ENCODE results near the gene GTF3C2. TPM values are rescaled to one million over a fixed set of nuclear protein-coding genes. Genes with fewer than 3 reads are reported as not detected.

Gene GTF3C2
- total and polyA plus RNA-seq, 2 of the 13 experiments (the other 11 are each of a cell fraction or from before 2014, with no cell fraction given) = 77.5 to 130 TPM

- no peak for TF ChIP-seq HOXA9 (CRISPR knock-in tag; IDR thresholded peaks at IDR 0.05; ENCODE audit: borderline replicate concordance)
- 0 out of 2 replicates have a peak, but pooled peaks have one; percentile 55 for TF ChIP-seq MIXL1 (CRISPR knock-in tag; IDR thresholded peaks at IDR 0.05)
- TF ChIP-seq, protein P1, sequence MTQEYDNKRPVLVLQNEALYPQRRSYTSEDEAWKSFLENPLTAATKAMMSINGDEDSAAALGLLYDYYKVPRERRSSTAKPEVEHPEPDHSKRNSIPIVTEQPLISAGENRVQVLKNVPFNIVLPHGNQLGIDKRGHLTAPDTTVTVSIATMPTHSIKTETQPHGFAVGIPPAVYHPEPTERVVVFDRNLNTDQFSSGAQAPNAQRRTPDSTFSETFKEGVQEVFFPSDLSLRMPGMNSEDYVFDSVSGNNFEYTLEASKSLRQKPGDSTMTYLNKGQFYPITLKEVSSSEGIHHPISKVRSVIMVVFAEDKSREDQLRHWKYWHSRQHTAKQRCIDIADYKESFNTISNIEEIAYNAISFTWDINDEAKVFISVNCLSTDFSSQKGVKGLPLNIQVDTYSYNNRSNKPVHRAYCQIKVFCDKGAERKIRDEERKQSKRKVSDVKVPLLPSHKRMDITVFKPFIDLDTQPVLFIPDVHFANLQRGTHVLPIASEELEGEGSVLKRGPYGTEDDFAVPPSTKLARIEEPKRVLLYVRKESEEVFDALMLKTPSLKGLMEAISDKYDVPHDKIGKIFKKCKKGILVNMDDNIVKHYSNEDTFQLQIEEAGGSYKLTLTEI (CRISPR knock-in tag; conservative IDR thresholded peaks at IDR 0.05) = no peak
- no peak for TF ChIP-seq KLF13 (CRISPR knock-in tag; IDR thresholded peaks at IDR 0.05)
- TF ChIP-seq FOXK1 (CRISPR knock-in tag; IDR thresholded peaks at IDR 0.05; ENCODE audit: borderline replicate concordance, low read depth) = peak; percentile 69
- TF ChIP-seq RFX1 (IDR thresholded peaks at IDR 0.05) = no peak
- TF ChIP-seq, protein P2, sequence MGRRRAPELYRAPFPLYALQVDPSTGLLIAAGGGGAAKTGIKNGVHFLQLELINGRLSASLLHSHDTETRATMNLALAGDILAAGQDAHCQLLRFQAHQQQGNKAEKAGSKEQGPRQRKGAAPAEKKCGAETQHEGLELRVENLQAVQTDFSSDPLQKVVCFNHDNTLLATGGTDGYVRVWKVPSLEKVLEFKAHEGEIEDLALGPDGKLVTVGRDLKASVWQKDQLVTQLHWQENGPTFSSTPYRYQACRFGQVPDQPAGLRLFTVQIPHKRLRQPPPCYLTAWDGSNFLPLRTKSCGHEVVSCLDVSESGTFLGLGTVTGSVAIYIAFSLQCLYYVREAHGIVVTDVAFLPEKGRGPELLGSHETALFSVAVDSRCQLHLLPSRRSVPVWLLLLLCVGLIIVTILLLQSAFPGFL (CRISPR knock-in tag; IDR thresholded peaks at IDR 0.05) = peak; percentile 1; the same call in 1 of the 2 replicates
- no peak for TF ChIP-seq ZNF775 (CRISPR knock-in tag; IDR thresholded peaks at IDR 0.05; ENCODE audit: borderline replicate concordance)
- peak; percentile 44 for TF ChIP-seq NR0B2 (CRISPR knock-in tag; IDR thresholded peaks at IDR 0.05)
- TF ChIP-seq, protein P3, sequence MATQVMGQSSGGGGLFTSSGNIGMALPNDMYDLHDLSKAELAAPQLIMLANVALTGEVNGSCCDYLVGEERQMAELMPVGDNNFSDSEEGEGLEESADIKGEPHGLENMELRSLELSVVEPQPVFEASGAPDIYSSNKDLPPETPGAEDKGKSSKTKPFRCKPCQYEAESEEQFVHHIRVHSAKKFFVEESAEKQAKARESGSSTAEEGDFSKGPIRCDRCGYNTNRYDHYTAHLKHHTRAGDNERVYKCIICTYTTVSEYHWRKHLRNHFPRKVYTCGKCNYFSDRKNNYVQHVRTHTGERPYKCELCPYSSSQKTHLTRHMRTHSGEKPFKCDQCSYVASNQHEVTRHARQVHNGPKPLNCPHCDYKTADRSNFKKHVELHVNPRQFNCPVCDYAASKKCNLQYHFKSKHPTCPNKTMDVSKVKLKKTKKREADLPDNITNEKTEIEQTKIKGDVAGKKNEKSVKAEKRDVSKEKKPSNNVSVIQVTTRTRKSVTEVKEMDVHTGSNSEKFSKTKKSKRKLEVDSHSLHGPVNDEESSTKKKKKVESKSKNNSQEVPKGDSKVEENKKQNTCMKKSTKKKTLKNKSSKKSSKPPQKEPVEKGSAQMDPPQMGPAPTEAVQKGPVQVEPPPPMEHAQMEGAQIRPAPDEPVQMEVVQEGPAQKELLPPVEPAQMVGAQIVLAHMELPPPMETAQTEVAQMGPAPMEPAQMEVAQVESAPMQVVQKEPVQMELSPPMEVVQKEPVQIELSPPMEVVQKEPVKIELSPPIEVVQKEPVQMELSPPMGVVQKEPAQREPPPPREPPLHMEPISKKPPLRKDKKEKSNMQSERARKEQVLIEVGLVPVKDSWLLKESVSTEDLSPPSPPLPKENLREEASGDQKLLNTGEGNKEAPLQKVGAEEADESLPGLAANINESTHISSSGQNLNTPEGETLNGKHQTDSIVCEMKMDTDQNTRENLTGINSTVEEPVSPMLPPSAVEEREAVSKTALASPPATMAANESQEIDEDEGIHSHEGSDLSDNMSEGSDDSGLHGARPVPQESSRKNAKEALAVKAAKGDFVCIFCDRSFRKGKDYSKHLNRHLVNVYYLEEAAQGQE (IDR thresholded peaks at IDR 0.05; ENCODE audit: borderline replicate concordance in 1 of 2, low read depth in 1 of 2, low read length in 2 of 2) = peak in 1 of 2 experiments; percentile 18; a peak in 1 of 4 replicates
- TF ChIP-seq SP2 (CRISPR knock-in tag; IDR thresholded peaks at IDR 0.05) = peak; percentile 90
- TF ChIP-seq, protein P4, sequence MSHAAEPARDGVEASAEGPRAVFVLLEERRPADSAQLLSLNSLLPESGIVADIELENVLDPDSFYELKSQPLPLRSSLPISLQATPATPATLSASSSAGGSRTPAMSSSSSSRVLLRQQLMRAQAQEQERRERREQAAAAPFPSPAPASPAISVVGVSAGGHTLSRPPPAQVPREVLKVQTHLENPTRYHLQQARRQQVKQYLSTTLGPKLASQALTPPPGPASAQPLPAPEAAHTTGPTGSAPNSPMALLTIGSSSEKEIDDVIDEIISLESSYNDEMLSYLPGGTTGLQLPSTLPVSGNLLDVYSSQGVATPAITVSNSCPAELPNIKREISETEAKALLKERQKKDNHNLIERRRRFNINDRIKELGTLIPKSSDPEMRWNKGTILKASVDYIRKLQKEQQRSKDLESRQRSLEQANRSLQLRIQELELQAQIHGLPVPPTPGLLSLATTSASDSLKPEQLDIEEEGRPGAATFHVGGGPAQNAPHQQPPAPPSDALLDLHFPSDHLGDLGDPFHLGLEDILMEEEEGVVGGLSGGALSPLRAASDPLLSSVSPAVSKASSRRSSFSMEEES (CRISPR knock-in tag; IDR thresholded peaks at IDR 0.05) = peak; percentile 95
- TF ChIP-seq ZNF33B (CRISPR knock-in tag; IDR thresholded peaks at IDR 0.05) = no peak; the same call in 1 of the 2 replicates
- TF ChIP-seq ZNF570 (CRISPR knock-in tag; IDR thresholded peaks at IDR 0.05; ENCODE audit: borderline replicate concordance) = 0 out of 2 replicates have a peak, but pooled peaks have one; percentile 37
- TF ChIP-seq PLRG1 (conservative IDR thresholded peaks at IDR 0.05) = no peak
- peak; percentile 98 for TF ChIP-seq SAP130 (CRISPR knock-in tag; IDR thresholded peaks at IDR 0.05; ENCODE audit: low read depth)
Observed at GRCh38 chr2:27322766-27323595, 33.6 kb downstream of the GTF3C2 start, which contains the start of gene MPV17 (continued).
